ENCODE measurements around the gene MKNK2. TPM values are rescaled to one million over a fixed set of nuclear protein-coding genes. Genes with fewer than 3 reads are reported as not detected.

The MKNK2 gene
- 314 TPM for total RNA-seq
- long read RNA-seq, transcript MKNK2-202 (14 exons, 1,744 nt): major isoform, 92 of 395 reads
- long read RNA-seq, transcript MKNK2-201 (14 exons, 3,774 nt): minor isoform, 18 of 395 reads
- long read RNA-seq, transcript MKNK2-211 (4 exons, 875 nt): minor isoform, 6 of 395 reads
- long read RNA-seq, partial matches to known transcripts: 46 of 395 reads
- long read RNA-seq, other reads (novel, unspliced or antisense): 231 of 395 reads

DNA sequence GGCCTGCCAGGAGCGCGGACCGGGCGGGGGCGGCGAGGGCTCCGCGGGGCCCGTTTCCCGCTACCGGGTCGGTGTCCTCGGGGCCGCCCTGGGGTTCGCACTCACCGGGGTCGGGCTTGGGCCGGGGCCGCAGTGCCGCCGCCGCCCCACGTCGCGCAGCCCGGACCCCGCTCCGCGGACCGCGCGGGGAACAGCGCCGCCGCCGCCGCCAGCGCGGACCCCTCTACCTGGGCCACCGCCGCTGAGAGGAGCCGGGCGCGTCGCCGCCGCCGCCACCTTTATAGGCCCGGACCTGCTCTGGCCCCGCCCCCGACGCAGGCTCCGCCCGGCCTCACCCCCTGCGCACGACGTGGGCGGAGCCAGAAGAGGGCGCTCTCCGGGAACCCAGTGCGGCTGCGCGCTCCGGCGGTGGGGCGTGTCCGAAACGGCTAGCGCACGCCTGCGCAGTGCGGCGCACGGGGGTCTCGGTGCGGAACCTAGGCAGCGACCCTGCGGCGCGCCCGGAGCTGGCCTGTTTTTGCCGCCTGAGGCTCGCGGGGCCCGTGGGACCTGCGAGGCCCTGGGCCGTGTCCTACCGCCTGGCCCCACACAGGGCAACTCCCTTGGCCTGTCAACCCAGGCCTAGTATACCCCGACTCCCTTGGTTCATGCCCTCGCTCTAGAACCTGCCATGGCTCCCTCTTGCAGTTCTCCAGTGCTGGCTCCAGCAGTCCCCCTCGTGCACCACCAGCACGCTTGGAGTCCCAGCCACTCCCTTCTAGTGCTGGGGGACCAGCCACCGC is at the start of gene MKNK2:
TSS of gene MKNK2 (minus strand) at position 254 of the 782 bp plus-strand sequence. CDS start 393 bp downstream, outside the sequence.
- peak within 1 kb of the TSS; percentile 97 for H3K4me3 ChIP-seq
- H3K9me3 ChIP-seq: no peaks in the 10 kb centered on the region
- peaks cover 71% of the 10 kb centered on the region for H3K4me1 ChIP-seq
- intact Hi-C loops (cut with DNase I): no loop called here
- DNase-seq (peak; percentile 96), ATAC-seq (peak; percentile 80)
- H3K27me3 ChIP-seq: no peaks in the 10 kb centered on the region
- H3K36me3 ChIP-seq: peaks cover 30% of the 10 kb centered on the region
- peak within 1 kb of the TSS; percentile 95 for H3K27ac ChIP-seq
- TF ChIP-seq, protein P1, sequence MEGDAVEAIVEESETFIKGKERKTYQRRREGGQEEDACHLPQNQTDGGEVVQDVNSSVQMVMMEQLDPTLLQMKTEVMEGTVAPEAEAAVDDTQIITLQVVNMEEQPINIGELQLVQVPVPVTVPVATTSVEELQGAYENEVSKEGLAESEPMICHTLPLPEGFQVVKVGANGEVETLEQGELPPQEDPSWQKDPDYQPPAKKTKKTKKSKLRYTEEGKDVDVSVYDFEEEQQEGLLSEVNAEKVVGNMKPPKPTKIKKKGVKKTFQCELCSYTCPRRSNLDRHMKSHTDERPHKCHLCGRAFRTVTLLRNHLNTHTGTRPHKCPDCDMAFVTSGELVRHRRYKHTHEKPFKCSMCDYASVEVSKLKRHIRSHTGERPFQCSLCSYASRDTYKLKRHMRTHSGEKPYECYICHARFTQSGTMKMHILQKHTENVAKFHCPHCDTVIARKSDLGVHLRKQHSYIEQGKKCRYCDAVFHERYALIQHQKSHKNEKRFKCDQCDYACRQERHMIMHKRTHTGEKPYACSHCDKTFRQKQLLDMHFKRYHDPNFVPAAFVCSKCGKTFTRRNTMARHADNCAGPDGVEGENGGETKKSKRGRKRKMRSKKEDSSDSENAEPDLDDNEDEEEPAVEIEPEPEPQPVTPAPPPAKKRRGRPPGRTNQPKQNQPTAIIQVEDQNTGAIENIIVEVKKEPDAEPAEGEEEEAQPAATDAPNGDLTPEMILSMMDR (IDR thresholded peaks at IDR 0.05): peak; percentile 47

DNA sequence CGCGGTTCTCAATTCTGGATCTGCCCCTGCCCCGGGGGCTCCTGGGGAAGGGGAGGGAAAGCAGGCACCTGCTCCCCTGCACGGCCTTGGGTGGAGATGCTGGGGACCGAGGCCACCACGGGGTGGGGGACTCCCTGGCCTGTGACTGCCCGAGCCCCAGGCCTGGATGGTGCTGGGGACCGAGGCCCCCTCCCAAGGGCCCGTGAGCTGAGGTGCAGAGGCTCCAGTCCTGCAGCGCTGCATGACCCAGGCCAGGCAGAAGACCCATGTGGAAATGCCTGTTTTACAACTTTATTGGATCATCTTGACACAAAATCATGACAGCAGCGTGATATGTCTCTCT is 49.6 kb upstream of the MKNK2 start:
- no peak overlapping the region for H3K27ac ChIP-seq
- TF ChIP-seq, protein P1 (IDR thresholded peaks at IDR 0.05): no peak
- ATAC-seq: no peak

DNA sequence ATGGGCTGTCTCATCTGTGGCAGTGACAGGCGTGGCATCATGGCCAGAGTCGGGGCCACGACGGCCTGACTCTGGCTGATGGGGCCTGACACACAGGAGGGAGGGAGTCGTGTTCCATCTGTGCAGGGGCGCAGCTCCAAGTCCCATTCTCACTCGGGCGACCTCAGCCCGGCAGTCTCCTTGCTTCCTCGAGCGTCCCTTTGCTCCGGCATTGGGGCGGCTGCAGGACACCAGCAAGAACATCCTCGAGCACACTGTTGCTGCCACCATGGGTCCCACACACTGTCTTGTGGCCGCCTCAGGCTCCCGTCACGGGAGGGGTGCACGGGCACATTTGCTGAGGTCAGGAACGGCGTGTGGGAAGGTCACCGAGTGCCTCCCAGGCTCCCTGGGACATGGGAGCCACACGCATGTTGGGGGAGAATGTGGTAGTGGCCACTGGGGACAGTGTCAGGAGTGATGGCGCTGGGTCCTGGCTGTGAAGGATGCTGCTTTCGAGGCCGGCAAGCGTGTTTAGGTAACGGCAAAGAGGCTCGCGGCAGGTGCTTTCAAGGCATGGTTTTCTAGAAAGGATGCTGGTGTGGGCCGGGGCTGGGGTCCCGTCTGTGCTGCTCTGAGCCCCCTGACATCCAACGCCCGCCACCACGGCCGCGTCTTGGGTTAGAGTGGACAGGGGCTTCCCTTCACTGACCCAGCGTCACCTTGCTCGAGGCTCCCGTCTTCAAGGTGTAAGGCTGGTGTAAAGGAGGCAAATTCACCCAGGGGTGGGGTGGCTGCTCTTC is 49.1 kb upstream of the MKNK2 start:
- peaks cover 43% of the 10 kb centered on the region for H3K36me3 ChIP-seq
- no peaks in the 10 kb centered on the region for H3K9me3 ChIP-seq
- TF ChIP-seq, protein P1 (IDR thresholded peaks at IDR 0.05): no peak
- intact Hi-C loops (cut with DNase I): no loop called here
- DNase-seq (no peak), ATAC-seq (no peak)
- H3K27me3 ChIP-seq: no peaks in the 10 kb centered on the region
- H3K27ac ChIP-seq: no peak overlapping the region
- peaks cover 10% of the 10 kb centered on the region for H3K4me1 ChIP-seq
- no peak overlapping the region for H3K4me3 ChIP-seq

More for the DNA sequence above, 49.6 kb upstream of the MKNK2 start:
- DNase-seq: no peak
- Histone ChIP-seq H3K4me1 (peaks cover 7% of the 10 kb centered on the region), H3K9me3 (no peaks in the 10 kb centered on the region), H3K27me3 (no peaks in the 10 kb centered on the region), H3K4me3 (no peak overlapping the region), H3K36me3 (peaks cover 49% of the 10 kb centered on the region)
- intact Hi-C loops (cut with DNase I): no loop called here

DNA sequence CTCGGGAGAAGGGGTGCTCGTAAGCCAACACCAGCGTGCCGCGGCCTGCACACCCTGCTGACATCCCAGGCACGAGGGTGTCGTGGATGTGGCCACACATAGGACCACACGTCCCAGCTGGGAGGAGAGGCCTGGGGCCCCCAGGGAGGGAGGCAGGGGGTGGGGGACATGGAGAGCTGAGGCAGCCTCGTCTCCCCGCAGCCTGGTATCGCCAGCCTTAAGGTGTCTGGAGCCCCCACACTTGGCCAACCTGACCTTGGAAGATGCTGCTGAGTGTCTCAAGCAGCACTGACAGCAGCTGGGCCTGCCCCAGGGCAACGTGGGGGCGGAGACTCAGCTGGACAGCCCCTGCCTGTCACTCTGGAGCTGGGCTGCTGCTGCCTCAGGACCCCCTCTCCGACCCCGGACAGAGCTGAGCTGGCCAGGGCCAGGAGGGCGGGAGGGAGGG is 48.0 kb upstream of the MKNK2 start:
- H3K36me3 ChIP-seq: peaks cover 38% of the 10 kb centered on the region
- no peak overlapping the region for H3K27ac ChIP-seq
- H3K4me3 ChIP-seq: no peak overlapping the region
- no peak for DNase-seq
- H3K9me3 ChIP-seq: no peaks in the 10 kb centered on the region
- TF ChIP-seq, protein P1 (IDR thresholded peaks at IDR 0.05): no peak
- peaks cover 20% of the 10 kb centered on the region for H3K4me1 ChIP-seq
- intact Hi-C loops (cut with DNase I): no loop called here
- no peaks in the 10 kb centered on the region for H3K27me3 ChIP-seq
- no peak for ATAC-seq

DNA sequence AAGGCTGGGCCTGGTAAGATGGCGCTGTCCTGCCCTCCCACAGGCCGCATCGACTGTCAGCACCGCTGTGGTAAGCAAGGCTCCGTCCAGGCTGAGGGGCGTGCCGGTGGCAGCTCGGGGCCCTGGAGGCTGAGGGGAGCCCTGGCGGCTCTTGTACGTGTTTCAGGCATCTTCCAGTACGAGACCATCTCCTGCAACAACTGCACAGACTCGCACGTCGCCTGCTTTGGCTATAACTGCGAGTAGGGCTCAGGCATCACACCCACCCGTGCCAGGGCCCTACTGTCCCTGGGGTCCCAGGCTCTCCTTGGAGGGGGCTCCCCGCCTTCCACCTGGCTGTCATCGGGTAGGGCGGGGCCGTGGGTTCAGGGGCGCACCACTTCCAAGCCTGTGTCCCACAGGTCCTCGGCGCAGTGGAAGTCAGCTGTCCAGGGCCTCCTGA is 46.9 kb upstream of the MKNK2 start:
- H3K4me3 ChIP-seq: no peak overlapping the region
- peaks cover 32% of the 10 kb centered on the region for H3K4me1 ChIP-seq
- no peak overlapping the region for H3K27ac ChIP-seq
- H3K27me3 ChIP-seq: no peaks in the 10 kb centered on the region
- intact Hi-C loops (cut with DNase I): no loop called here
- no peak for DNase-seq
- ATAC-seq: no peak
- TF ChIP-seq, protein P1 (IDR thresholded peaks at IDR 0.05): no peak
- no peaks in the 10 kb centered on the region for H3K9me3 ChIP-seq
- H3K36me3 ChIP-seq: peaks cover 42% of the 10 kb centered on the region
